ENCODE measurements around the gene PLA2G1B. TPM values are rescaled to one million over a fixed set of nuclear protein-coding genes. Genes with fewer than 3 reads are reported as not detected.

Gene PLA2G1B
- polyA plus RNA-seq, 1 donor: not detected

- no peak for DNase-seq
Observed at GRCh38 chr12:120323772-120324171, 3.8 kb downstream of the PLA2G1B start.

- no peak for DNase-seq
Observed at GRCh38 chr12:120321382-120322202, 6.0 kb downstream of the PLA2G1B start.

GRCh38 chr12:120317224-120318105 lies 10.1 kb downstream of the PLA2G1B start:
- peak; percentile 98 for DNase-seq

GRCh38 chr12:120316798-120317223 lies 10.8 kb downstream of the PLA2G1B start:
- no peak for DNase-seq

- DNase-seq: no peak
Observed at GRCh38 chr12:120314220-120314619, 13.4 kb downstream of the PLA2G1B start.

- DNase-seq: peak; percentile 92
Observed at GRCh38 chr12:120301962-120302815, 25.4 kb downstream of the PLA2G1B start, which contains the start of gene SIRT4. TSS of gene SIRT4 (plus strand) at chr12:120302321. CDS start at chr12:120303562, 1,241 bp downstream.

- peak; percentile 80 for DNase-seq
Observed at GRCh38 chr12:120292661-120293531, 34.7 kb downstream of the PLA2G1B start, which contains the start of gene RNU4-1. TSS of gene RNU4-1 (minus strand) at chr12:120293237.

- no peak for DNase-seq
Observed at GRCh38 chr12:120292411-120292660, 35.2 kb downstream of the PLA2G1B start.

GRCh38 chr12:120290609-120291305 lies 36.8 kb downstream of the PLA2G1B start:
- peak; percentile 14 for DNase-seq

GRCh38 chr12:120287491-120287890 lies 40.1 kb downstream of the PLA2G1B start:
- no peak for DNase-seq

- no peak for DNase-seq
Observed at GRCh38 chr12:120286768-120287490, 40.6 kb downstream of the PLA2G1B start.

- no peak for DNase-seq
Observed at GRCh38 chr12:120284381-120284780, 43.2 kb downstream of the PLA2G1B start.

- DNase-seq: no peak
Observed at GRCh38 chr12:120283318-120283717, 44.3 kb downstream of the PLA2G1B start.

GRCh38 chr12:120278137-120279069 lies 49.2 kb downstream of the PLA2G1B start:
- DNase-seq: no peak

- DNase-seq: no peak
Observed at GRCh38 chr12:120276734-120277133, 50.8 kb downstream of the PLA2G1B start.

All from hindlimb muscle (tissue), 1 donor.